MM.1S (cell line): ENCODE results near the gene PLOD3.

Experiments
- DNase-seq: peaks from one replicate; pipeline ENCODE4 v3.0.0-alpha.2; 2015
- H2AFZ ChIP-seq: fragments of 300-600 bp; sonication (generic); 2 replicates; pipeline ENCODE4 v1.6.0; 2016; ENCODE audit warnings: antibody characterized with exemption, low read length
- H3F3A ChIP-seq: fragments of 300-600 bp; sonication (generic); 2 replicates; pipeline ENCODE4 v1.6.1; 2016; ENCODE audit warnings: mild to moderate bottlenecking, antibody characterized with exemption, low read length, moderate library complexity, mixed read lengths; ENCODE audit not compliant: insufficient read depth
- H3K27ac ChIP-seq: fragments of 300-600 bp; sonication (generic); 2 replicates; pipeline ENCODE4 v1.5.1; 2016; ENCODE audit warnings: mild to moderate bottlenecking, low read length
- H3K27me3 ChIP-seq: fragments of 300-600 bp; sonication (generic); replicated peaks from 2 replicates; pipeline ENCODE4 v1.6.0; 2016; ENCODE audit warnings: low read length; ENCODE audit not compliant: insufficient read depth
- H3K36me3 ChIP-seq: fragments of 300-600 bp; sonication (generic); replicated peaks from 2 replicates; pipeline ENCODE4 v1.6.1; 2016; ENCODE audit warnings: mild to moderate bottlenecking, low read length, mixed read lengths; ENCODE audit not compliant: insufficient read depth
- H3K4me1 ChIP-seq: fragments of 300-600 bp; sonication (generic); 2 replicates; pipeline ENCODE4 v1.6.1; 2016; ENCODE audit warnings: low read length, mixed read lengths
- H3K4me2 ChIP-seq: fragments of 300-600 bp; sonication (generic); 2 replicates; pipeline ENCODE4 v1.6.0; 2016; ENCODE audit warnings: low read depth, low read length
- H3K4me3 ChIP-seq: fragments of 300-600 bp; sonication (generic); 2 replicates; pipeline ENCODE4 v1.5.1; 2016; ENCODE audit warnings: low read length, mixed read lengths
- H3K79me2 ChIP-seq: fragments of 300-600 bp; sonication (generic); 2 replicates; pipeline ENCODE4 v1.6.1; 2016; ENCODE audit warnings: mixed run types, low read length, mixed read lengths
- H3K9ac ChIP-seq: fragments of 300-600 bp; sonication (generic); 2 replicates; pipeline ENCODE4 v1.6.1; 2016; ENCODE audit warnings: low read length, mixed read lengths
- H3K9me2 ChIP-seq: fragments of 300-600 bp; sonication (generic); replicated peaks from 2 replicates; pipeline ENCODE4 v1.6.1; 2016; ENCODE audit warnings: mild to moderate bottlenecking, low read length, mixed read lengths; ENCODE audit not compliant: insufficient read depth
- H3K9me3 ChIP-seq: fragments of 300-600 bp; sonication (generic); replicated peaks from 2 replicates; pipeline ENCODE4 v1.6.1; 2016; ENCODE audit warnings: mild to moderate bottlenecking, low read length, mixed read lengths; ENCODE audit not compliant: insufficient read depth
- H4K20me1 ChIP-seq: fragments of 300-600 bp; sonication (generic); 2 replicates; pipeline ENCODE4 v1.6.1; 2016; ENCODE audit warnings: mild to moderate bottlenecking, low read length, moderate library complexity, mixed read lengths; ENCODE audit not compliant: insufficient read depth
- CTCF ChIP-seq: fragments of 300-600 bp; sonication (generic); IDR thresholded peaks from 2 replicates; pipeline ENCODE4 v1.5.1; 2016; ENCODE audit warnings: antibody characterized with exemption, low read length, mixed read lengths
- EZH2 ChIP-seq: fragments of 300-600 bp; sonication (generic); optimal IDR thresholded peaks from 2 replicates; pipeline ENCODE3; 2017; ENCODE audit warnings: low read depth, mild to moderate bottlenecking, antibody characterized with exemption, low read length, mixed read lengths
- EZH2phosphoT487 ChIP-seq: fragments of 300-600 bp; sonication (generic); IDR thresholded peaks from 2 replicates; pipeline ENCODE4 v1.6.1; 2018; ENCODE audit warnings: antibody characterized with exemption, low read length

Gene PLOD3

GRCh38 chr7:101244375-101245146, 27.2 kb upstream of the PLOD3 start, which contains the start of gene FIS1:
Gene FIS1, minus strand, starts transcription at chr7:101245081. Its CDS starts 77 bp downstream, at chr7:101245004.
- H3K79me2 ChIP-seq = peaks cover 52% of the 10 kb centered on the region
- peaks cover 5% of the 10 kb centered on the region; the same call in 1 of the 2 replicates for H3K4me1 ChIP-seq
- H3K9me3 ChIP-seq = no peaks in the 10 kb centered on the region
- H3K9me2 ChIP-seq = no peaks in the 10 kb centered on the region
- DNase-seq = peak; percentile 93
- peak within 1 kb of the TSS; percentile 81 for H3K27ac ChIP-seq
- H3K9ac ChIP-seq = peak within 1 kb of the TSS; percentile 99
- H2AFZ ChIP-seq = peak within 1 kb of the TSS; percentile 99
- H3K4me2 ChIP-seq = peak within 1 kb of the TSS; percentile 99
- no peaks in the 10 kb centered on the region for H3K36me3 ChIP-seq
- no peaks in the 10 kb centered on the region for H3K27me3 ChIP-seq
- H3F3A ChIP-seq = no peaks in the 10 kb centered on the region
- H3K4me3 ChIP-seq = peak within 1 kb of the TSS; percentile 100
- H4K20me1 ChIP-seq = no peaks in the 10 kb centered on the region
- TF ChIP-seq CTCF = peak; percentile 89
- no peak for TF ChIP-seq EZH2phosphoT487

GRCh38 chr7:101243646-101244374, 26.4 kb upstream of the PLOD3 start:
- Histone ChIP-seq H3K4me1 (peaks cover 5% of the 10 kb centered on the region; the same call in 1 of the 2 replicates), H3K9me3 (no peaks in the 10 kb centered on the region), H2AFZ (peak overlapping the region; percentile 99), H3K9ac (peak overlapping the region; percentile 99), H4K20me1 (no peaks in the 10 kb centered on the region), H3K4me2 (peak overlapping the region; percentile 99), H3K4me3 (peak overlapping the region; percentile 100), H3K27ac (peak overlapping the region; percentile 81), H3K79me2 (peaks cover 46% of the 10 kb centered on the region), H3K27me3 (no peaks in the 10 kb centered on the region), H3K36me3 (no peaks in the 10 kb centered on the region), H3K9me2 (no peaks in the 10 kb centered on the region), H3F3A (no peaks in the 10 kb centered on the region)
- no peak for DNase-seq
- TF ChIP-seq EZH2phosphoT487 (no peak), EZH2 (no peak), CTCF (no peak)

DNA sequence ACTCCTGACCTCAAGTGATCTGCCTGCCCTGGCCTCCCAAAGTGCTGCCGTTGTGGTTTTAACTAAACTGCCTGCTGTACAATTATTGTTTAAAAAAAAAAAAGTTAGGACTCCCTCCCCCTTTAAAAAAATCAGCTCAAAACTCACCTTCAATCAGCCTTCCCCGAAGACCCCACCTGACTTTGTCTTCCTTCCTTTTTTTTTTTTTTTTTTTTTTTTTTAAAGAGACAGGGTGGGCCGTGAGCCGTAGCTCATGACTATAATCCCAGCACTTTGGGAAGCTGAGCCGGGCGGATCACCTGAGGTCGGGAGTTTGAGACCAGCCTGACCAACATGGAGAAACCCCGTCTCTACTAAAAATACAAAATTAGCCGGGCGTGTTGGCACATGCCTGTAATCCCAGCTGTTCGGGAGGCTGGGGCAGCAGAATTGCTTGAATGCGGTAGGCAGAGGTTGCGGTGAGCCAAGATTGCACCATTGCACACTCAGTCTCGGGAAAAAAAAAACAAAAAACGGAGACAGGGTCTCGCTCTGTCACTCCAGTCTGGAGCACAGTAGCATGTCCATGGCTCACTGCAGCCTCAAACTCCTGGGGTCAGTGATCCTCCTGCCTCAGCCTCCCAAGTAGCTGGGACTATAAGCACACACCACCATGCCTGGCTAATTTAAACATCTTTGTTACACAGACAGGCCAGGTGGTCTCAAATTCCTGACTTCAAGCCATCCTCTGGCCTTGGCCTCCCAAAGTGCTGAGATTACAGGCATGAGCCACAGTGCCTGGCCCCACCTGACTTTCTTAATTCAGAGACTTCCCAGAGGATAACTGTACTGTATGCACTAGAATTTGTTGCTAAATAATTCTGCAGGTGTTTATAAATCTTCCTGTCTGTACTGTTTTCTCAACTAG, 24.3 kb upstream of the PLOD3 start:
- Histone ChIP-seq H4K20me1 (no peaks in the 10 kb centered on the region), H3F3A (no peaks in the 10 kb centered on the region), H3K4me2 (no peak overlapping the region), H3K9me3 (no peaks in the 10 kb centered on the region), H3K79me2 (peaks cover 34% of the 10 kb centered on the region), H3K4me3 (no peak overlapping the region), H3K36me3 (no peaks in the 10 kb centered on the region), H3K27me3 (no peaks in the 10 kb centered on the region), H3K27ac (no peak overlapping the region), H3K9me2 (no peaks in the 10 kb centered on the region), H3K9ac (no peak overlapping the region), H3K4me1 (peaks cover 5% of the 10 kb centered on the region; the same call in 1 of the 2 replicates), H2AFZ (no peak overlapping the region)
- DNase-seq = no peak
- no peak for TF ChIP-seq EZH2phosphoT487
